Lower leg skin (tissue), 3 donors: ENCODE measurements around the gene GPT2.

Experiments used
- CTCF ChIP-seq, 3 donors: fragments of 450-650 bp; IDR thresholded peaks; one replicate each; pipeline ENCODE4 v1.5.1; 2016; ENCODE audit warnings: antibody characterized with exemption in 3 of 3, mild to moderate bottlenecking in 3 of 3, moderate library complexity in 2 of 3
- POLR2A ChIP-seq, 2 donors: fragments of 450-650 bp; IDR thresholded peaks; one replicate each; pipeline ENCODE4 v1.6.1; 2016 to 2017; ENCODE audit warnings: antibody characterized with exemption in 2 of 2, mild to moderate bottlenecking in 1 of 2, moderate library complexity in 1 of 2

- no peak for TF ChIP-seq CTCF (IDR thresholded peaks at IDR 0.05)
- TF ChIP-seq POLR2A (IDR thresholded peaks at IDR 0.05) = no peak
Observed at GRCh38 chr16:46973996-46974324, 89.8 kb downstream of the GPT2 start.
